Spleen (tissue), 11 donors: ENCODE data around the gene TXNL1. TPM values are rescaled to one million over a fixed set of nuclear protein-coding genes. Genes with fewer than 3 reads are reported as not detected.

Experiments
- DNase-seq: peaks from one replicate; pipeline ENCODE4 v3.0.0-alpha.2; 2020
- H3K27ac ChIP-seq, 8 donors: fragments of 200-600 bp; sonication (generic) in 7 of 8; 1 replicate in 4 of 8; 2 replicates in 4 of 8; pipeline versions ENCODE4 v1.5.0 to v1.8.0; 2016 to 2021; ENCODE audit warnings: inconsistent platforms in 4 of 8, mild to moderate bottlenecking in 4 of 8, moderate library complexity in 1 of 8
- H3K27me3 ChIP-seq, 7 donors: fragments of 200-600 bp; sonication (generic) in 6 of 7; replicated peaks in 1 of 7; 1 replicate in 4 of 7; 2 replicates in 3 of 7; pipeline versions ENCODE4 v1.5.0 to v1.8.0; 2016 to 2021; ENCODE audit warnings: inconsistent platforms in 3 of 7, mild to moderate bottlenecking in 1 of 7
- H3K36me3 ChIP-seq, 6 donors: fragments of 200-600 bp; sonication (generic) in 5 of 6; 1 replicate in 4 of 6; 2 replicates in 2 of 6; pipeline versions ENCODE4 v1.5.0 to v1.8.0; 2016 to 2021; ENCODE audit warnings: inconsistent platforms in 2 of 6
- H3K4me1 ChIP-seq, 6 donors: fragments of 200-600 bp; sonication (generic) in 5 of 6; 1 replicate in 3 of 6; 2 replicates in 3 of 6; pipeline versions ENCODE4 v1.5.0 to v1.8.0; 2016 to 2021; ENCODE audit warnings: inconsistent platforms in 3 of 6
- H3K4me3 ChIP-seq, 8 donors: fragments of 200-600 bp; sonication (generic) in 7 of 8; 1 replicate in 4 of 8; 2 replicates in 4 of 8; pipeline versions ENCODE4 v1.5.0 to v1.8.0; 2016 to 2021; ENCODE audit warnings: inconsistent platforms in 4 of 8, mild to moderate bottlenecking in 4 of 8, moderate library complexity in 2 of 8
- H3K9me3 ChIP-seq, 8 donors: fragments of 200-600 bp; sonication (generic) in 7 of 8; 1 replicate in 4 of 8; 2 replicates in 4 of 8; pipeline versions ENCODE4 v1.5.0 to v1.8.0; 2016 to 2021; ENCODE audit warnings: inconsistent platforms in 4 of 8
- POLR2A ChIP-seq, 3 donors: fragments of 450-650 bp; IDR thresholded peaks; one replicate each; pipeline ENCODE4 v1.5.1; 2017; ENCODE audit warnings: antibody characterized with exemption in 3 of 3, mild to moderate bottlenecking in 1 of 3
- POLR2AphosphoS5 ChIP-seq, 3 donors: sonication (generic); formaldehyde crosslinking; IDR thresholded peaks; one replicate each; pipeline ENCODE4 v1.5.1; 2017; ENCODE audit warnings: antibody characterized with exemption in 3 of 3
- WGBS, 5 donors: extraction: QIAGEN DNeasy Blood & Tissue Kit in 3 of 5; methylation state at CpG; one replicate each; pipeline versions ENCODE4 v1.1.5 to v1.1.7; 2013 to 2018; 5-methylcytosine and 5-hydroxymethylcytosine counted together
- intact Hi-C: fragments of 100-400 bp; cut with DNase I; formaldehyde crosslinking; loops from one replicate; pipeline ENCODE4 v1.15.0; 2023; ENCODE audit warnings: low total_unique reads
- polyA plus RNA-seq, 3 donors: library from polyadenylated mRNA; stranded (reverse); fragments of 200-250 nt; gene quantifications; one replicate each; pipeline ENCODE4 v1.2.1, GENCODE V29; 2013
- total RNA-seq, 7 donors: library from RNA; depleted of rRNA in 3 of 7; stranded (reverse); fragments of >200 nt in 3 of 7; fragmentation: NEBNext Ultra II Directional in 4 of 7; extraction: Animal tissue kit (Norgen Biotek cat#: 25700) in 4 of 7; gene quantifications; one replicate each; pipeline versions ENCODE4 v1.1.0 to v1.2.1, GENCODE V29; 2016 to 2021
- TF ChIP-seq, protein P1 (sequence below), 11 experiments: fragments of 200-600 bp in 7 of 11; fragments of 450-650 bp in 4 of 11; sonication (generic) in 4 of 11; IDR thresholded peaks in 8 of 11; conservative IDR thresholded peaks in 3 of 11; 1 replicate in 7 of 11; 2 replicates in 4 of 11; pipeline versions ENCODE4 v1.4.0 to v1.8.0; 2016 to 2021; ENCODE audit warnings: antibody characterized with exemption in 11 of 11, inconsistent platforms in 4 of 11, mild to moderate bottlenecking in 1 of 11
- donor health status: healthy with polysubstance abuse.
- donor health status: DM: no; HTN: no; CAD: no; lungs with moderate emphysema.
- donor health status: DM: no; HTN: no; CAD: no.
- donor health status: Bipolar disorder and iron deficiency.
- donor health status: healthy.
- donor health status: DM: no; HTN: no; CAD: no.
- donor health status: DM: yes; HTN: yes; CAD: no.

Gene TXNL1
- total and polyA plus RNA-seq, 10 donors = 35.5 to 61.0 (median 47.2) TPM

- Histone ChIP-seq H3K27me3 (no peaks in the 10 kb centered on the region), H3K4me1 (peaks cover 3 to 32% (median 13%) of the 10 kb centered on the region in 6 donors), H3K9me3 (no peaks in the 10 kb centered on the region), H3K27ac (no peak overlapping the region), H3K36me3 (no peaks in the 10 kb centered on the region), H3K4me3 (no peak overlapping the region)
- TF ChIP-seq POLR2A (IDR thresholded peaks at IDR 0.05) (no peak), POLR2AphosphoS5 (IDR thresholded peaks at IDR 0.05) (no peak)
- TF ChIP-seq, protein P1, sequence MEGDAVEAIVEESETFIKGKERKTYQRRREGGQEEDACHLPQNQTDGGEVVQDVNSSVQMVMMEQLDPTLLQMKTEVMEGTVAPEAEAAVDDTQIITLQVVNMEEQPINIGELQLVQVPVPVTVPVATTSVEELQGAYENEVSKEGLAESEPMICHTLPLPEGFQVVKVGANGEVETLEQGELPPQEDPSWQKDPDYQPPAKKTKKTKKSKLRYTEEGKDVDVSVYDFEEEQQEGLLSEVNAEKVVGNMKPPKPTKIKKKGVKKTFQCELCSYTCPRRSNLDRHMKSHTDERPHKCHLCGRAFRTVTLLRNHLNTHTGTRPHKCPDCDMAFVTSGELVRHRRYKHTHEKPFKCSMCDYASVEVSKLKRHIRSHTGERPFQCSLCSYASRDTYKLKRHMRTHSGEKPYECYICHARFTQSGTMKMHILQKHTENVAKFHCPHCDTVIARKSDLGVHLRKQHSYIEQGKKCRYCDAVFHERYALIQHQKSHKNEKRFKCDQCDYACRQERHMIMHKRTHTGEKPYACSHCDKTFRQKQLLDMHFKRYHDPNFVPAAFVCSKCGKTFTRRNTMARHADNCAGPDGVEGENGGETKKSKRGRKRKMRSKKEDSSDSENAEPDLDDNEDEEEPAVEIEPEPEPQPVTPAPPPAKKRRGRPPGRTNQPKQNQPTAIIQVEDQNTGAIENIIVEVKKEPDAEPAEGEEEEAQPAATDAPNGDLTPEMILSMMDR (IDR thresholded peaks at IDR 0.05 in 8 of 11, conservative IDR thresholded peaks at IDR 0.05 in 3 of 11) = no peak
- DNase-seq = no peak
- intact Hi-C loops = no loop called here
Measured at GRCh38 chr18:56647071-56647470, 8.7 kb upstream of the TXNL1 start.

- intact Hi-C loops = no loop called here
- H3K27me3 ChIP-seq = no peaks in the 10 kb centered on the region
- no peak overlapping the region for H3K27ac ChIP-seq
- H3K9me3 ChIP-seq = no peaks in the 10 kb centered on the region
- no peak for DNase-seq
- H3K4me1 ChIP-seq = peaks cover 0 to 22% (median 4%) of the 10 kb centered on the region in 6 donors
- WGBS, 5 donors = 67 to 77% (median 73%) methylated on average over 5 of the region's 5 CpGs
- no peak overlapping the region for H3K4me3 ChIP-seq
- TF ChIP-seq, protein P1 (IDR thresholded peaks at IDR 0.05 in 8 of 11, conservative IDR thresholded peaks at IDR 0.05 in 3 of 11) = peak in 4 of 11 experiments; percentile 22 to 44 (median 31)
- no peak for TF ChIP-seq POLR2AphosphoS5 (IDR thresholded peaks at IDR 0.05)
- H3K36me3 ChIP-seq = no peaks in the 10 kb centered on the region
Measured at GRCh38 chr18:56645415-56646016, 7.1 kb upstream of the TXNL1 start.

DNA sequence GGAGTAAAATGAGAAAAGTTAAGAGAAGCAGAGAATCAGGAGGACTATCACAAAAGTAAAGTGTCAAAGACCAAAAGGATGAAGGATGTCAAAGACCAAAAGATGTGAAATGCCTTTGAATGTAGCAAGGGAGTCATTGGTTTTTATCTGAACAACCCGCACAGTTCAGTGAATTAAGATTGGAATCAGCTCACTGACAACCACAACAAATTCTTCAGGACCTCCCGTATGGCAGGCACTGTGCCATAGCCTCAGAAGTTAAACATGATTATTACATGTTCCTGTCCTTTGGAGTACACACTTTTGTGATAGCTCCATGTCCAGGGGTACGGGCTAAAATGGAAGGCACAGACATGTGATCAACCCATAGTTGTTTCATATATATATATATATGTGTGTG lies 5.0 kb upstream of the TXNL1 start:
- WGBS, 5 donors = 87 to 97% (median 93%) methylated on average over 3 of the region's 3 CpGs
- DNase-seq = no peak
- intact Hi-C loops = no loop called here
- no peaks in the 10 kb centered on the region for H3K36me3 ChIP-seq
- no peak overlapping the region for H3K27ac ChIP-seq
- H3K4me3 ChIP-seq = no peak overlapping the region
- H3K4me1 ChIP-seq = peaks cover 0 to 21% (median 3%) of the 10 kb centered on the region in 6 donors
- TF ChIP-seq, protein P1 (IDR thresholded peaks at IDR 0.05 in 8 of 11, conservative IDR thresholded peaks at IDR 0.05 in 3 of 11) = no peak
- TF ChIP-seq POLR2A (IDR thresholded peaks at IDR 0.05) (no peak), POLR2AphosphoS5 (IDR thresholded peaks at IDR 0.05) (no peak)
- no peaks in the 10 kb centered on the region for H3K9me3 ChIP-seq
- no peaks in the 10 kb centered on the region for H3K27me3 ChIP-seq

- intact Hi-C loops = no loop called here
- H3K27ac ChIP-seq = no peak overlapping the region
- DNase-seq = no peak
Measured at GRCh38 chr18:56641714-56642337, 3.4 kb upstream of the TXNL1 start.

More at GRCh38 chr18:56641714-56642337, 3.4 kb upstream of the TXNL1 start:
- 82 to 92% (median 86%) methylated on average over 8 of the region's 8 CpGs for WGBS, 5 donors
- Histone ChIP-seq H3K4me1 (peaks cover 0 to 26% (median 11%) of the 10 kb centered on the region in 6 donors), H3K4me3 (no peak overlapping the region), H3K36me3 (no peaks in the 10 kb centered on the region), H3K9me3 (no peaks in the 10 kb centered on the region), H3K27me3 (no peaks in the 10 kb centered on the region)
- TF ChIP-seq POLR2A (IDR thresholded peaks at IDR 0.05) (no peak), POLR2AphosphoS5 (IDR thresholded peaks at IDR 0.05) (no peak)
- TF ChIP-seq, protein P1 (IDR thresholded peaks at IDR 0.05 in 8 of 11, conservative IDR thresholded peaks at IDR 0.05 in 3 of 11) = no peak
